IPS DF 6.9 (cell line): ENCODE measurements around the gene FIGNL2.

ENCODE experiments used
- DNase-seq: peaks from one replicate; pipeline ENCODE4 v3.0.0-alpha.2; 2013; ENCODE audit warnings: low read depth, low spot score
- H3K27ac ChIP-seq: one replicate; pipeline ENCODE4 v1.5.1; 2013; ENCODE audit warnings: low read length, control low read depth
- H3K27me3 ChIP-seq: 2 replicates; pipeline ENCODE4 v1.6.1; 2013; ENCODE audit warnings: mild to moderate bottlenecking, low read length; ENCODE audit not compliant: control insufficient read depth, insufficient read depth
- H3K36me3 ChIP-seq: 2 replicates; pipeline ENCODE4 v1.6.1; 2013; ENCODE audit warnings: low read length; ENCODE audit not compliant: control insufficient read depth, insufficient read depth
- H3K4me1 ChIP-seq: 2 replicates; pipeline ENCODE4 v1.6.1; 2013; ENCODE audit warnings: low read length; ENCODE audit not compliant: control insufficient read depth, insufficient read depth
- H3K4me3 ChIP-seq: 2 replicates; pipeline ENCODE4 v1.5.1; 2013; ENCODE audit warnings: mild to moderate bottlenecking, low read length
- H3K9me3 ChIP-seq: 2 replicates; pipeline ENCODE4 v1.6.1; 2013; ENCODE audit warnings: low read length, inconsistent platforms; ENCODE audit not compliant: control insufficient read depth, insufficient read depth
- WGBS: extraction: QIAGEN DNeasy Blood & Tissue Kit; methylation state at CpG from one replicate; pipeline ENCODE4 v1.1.7; 2013; ENCODE audit warnings: mixed read lengths, missing lambda C conversion rate; ENCODE audit not compliant: insufficient read length, insufficient coverage; 5-methylcytosine and 5-hydroxymethylcytosine counted together

The FIGNL2 gene

GRCh38 chr12:51774933-51775332, 73.6 kb downstream of the FIGNL2 start:
- H3K27me3 ChIP-seq, result no peaks in the 10 kb centered on the region
- H3K4me1 ChIP-seq, result no peaks in the 10 kb centered on the region
- no peaks in the 10 kb centered on the region for H3K9me3 ChIP-seq
- no peak overlapping the region for H3K4me3 ChIP-seq
- DNase-seq, result no peak
- no peaks in the 10 kb centered on the region for H3K36me3 ChIP-seq
- H3K27ac ChIP-seq, result no peak overlapping the region
- WGBS, result no CpG with 5 or more reads among the region's 2 CpGs

GRCh38 chr12:51773145-51773869, 75.2 kb downstream of the FIGNL2 start:
- no peak for DNase-seq
- Histone ChIP-seq H3K9me3 (no peaks in the 10 kb centered on the region), H3K4me1 (no peaks in the 10 kb centered on the region), H3K36me3 (no peaks in the 10 kb centered on the region), H3K4me3 (no peak overlapping the region), H3K27ac (no peak overlapping the region), H3K27me3 (no peaks in the 10 kb centered on the region)
- WGBS, result no CpG with 5 or more reads among the region's 2 CpGs

- Histone ChIP-seq H3K4me3 (no peak overlapping the region), H3K27ac (no peak overlapping the region), H3K4me1 (no peaks in the 10 kb centered on the region), H3K9me3 (no peaks in the 10 kb centered on the region), H3K36me3 (no peaks in the 10 kb centered on the region), H3K27me3 (no peaks in the 10 kb centered on the region)
- DNase-seq, result no peak
- no CpG with 5 or more reads among the region's 1 CpG for WGBS
These were observed 77.5 kb downstream of the FIGNL2 start for GRCh38 chr12:51771008-51771407.
